GM19372 (cell line): Measurements from ENCODE around the gene EXOC4.
"Not testable (repeated sequence)": the region's sequence is repeated elsewhere in the genome, so short reads cannot be mapped to it uniquely, and the experiment has no call there.

Experiments
- ATAC-seq: cut with Tn5 transposase; IDR thresholded peaks from one replicate; pipeline ENCODE4 v1.9.1; 2021; ENCODE audit warnings: mild to moderate bottlenecking, low read depth, moderate library complexity; ENCODE audit not compliant: unreplicated experiment

EXOC4 gene

GRCh38 chr7:133601617-133602016 lies 348.7 kb downstream of the EXOC4 start:
- no peak for ATAC-seq

- ATAC-seq = no peak
Measured at GRCh38 chr7:133602291-133602690, 349.4 kb downstream of the EXOC4 start.

- ATAC-seq = no peak
Measured at GRCh38 chr7:133606991-133607390, 354.1 kb downstream of the EXOC4 start.

- ATAC-seq = no peak
Measured at GRCh38 chr7:133609806-133610205, 356.9 kb downstream of the EXOC4 start.

GRCh38 chr7:133611955-133612354 lies 359.1 kb downstream of the EXOC4 start:
- ATAC-seq = no peak

- no peak for ATAC-seq
Measured at GRCh38 chr7:133613250-133613790, 360.4 kb downstream of the EXOC4 start.

- ATAC-seq = no peak
Measured at GRCh38 chr7:133614251-133614650, 361.4 kb downstream of the EXOC4 start.

- ATAC-seq = no peak
Measured at GRCh38 chr7:133618970-133619369, 366.1 kb downstream of the EXOC4 start.

- ATAC-seq = no peak
Measured at GRCh38 chr7:133619491-133619890, 366.6 kb downstream of the EXOC4 start.

GRCh38 chr7:133623721-133624120 lies 370.8 kb downstream of the EXOC4 start:
- ATAC-seq = no peak

- no peak for ATAC-seq
Measured at GRCh38 chr7:133625046-133625445, 372.2 kb downstream of the EXOC4 start.

- ATAC-seq = no peak
Measured at GRCh38 chr7:133629701-133630100, 376.8 kb downstream of the EXOC4 start.

- ATAC-seq = no peak
Measured at GRCh38 chr7:133633055-133633454, 380.2 kb downstream of the EXOC4 start.

GRCh38 chr7:133635541-133635940 lies 382.7 kb downstream of the EXOC4 start:
- no peak for ATAC-seq

GRCh38 chr7:133638857-133639256 lies 386.0 kb downstream of the EXOC4 start:
- ATAC-seq = no peak

GRCh38 chr7:133641436-133641835 lies 388.6 kb downstream of the EXOC4 start:
- ATAC-seq = no peak

GRCh38 chr7:133642907-133643306 lies 390.0 kb downstream of the EXOC4 start:
- ATAC-seq = no peak

- ATAC-seq = not testable (repeated sequence)
Measured at GRCh38 chr7:133643652-133644051, 390.8 kb downstream of the EXOC4 start.

- no peak for ATAC-seq
Measured at GRCh38 chr7:133645884-133646391, 393.1 kb downstream of the EXOC4 start.

GRCh38 chr7:133646472-133647315 lies 393.8 kb downstream of the EXOC4 start:
- ATAC-seq = no peak

GRCh38 chr7:133649593-133649992 lies 396.7 kb downstream of the EXOC4 start:
- no peak for ATAC-seq

GRCh38 chr7:133650069-133650468 lies 397.2 kb downstream of the EXOC4 start:
- no peak for ATAC-seq
